H9 (cell line): ENCODE results near the gene SLC25A3. TPM values are rescaled to one million over a fixed set of nuclear protein-coding genes. Genes with fewer than 3 reads are reported as not detected.

ENCODE experiments used
- DNase-seq: peaks from one replicate; pipeline ENCODE4 v3.0.0-alpha.2; 2017
- H2AFZ ChIP-seq: one replicate; pipeline ENCODE4 v1.6.1; 2013; ENCODE audit warnings: mild to moderate bottlenecking, low read length, control low read depth, moderate library complexity
- H2AK5ac ChIP-seq: 2 replicates; pipeline ENCODE4 v1.6.1; 2013; ENCODE audit warnings: low read length, control low read depth, mixed read lengths; ENCODE audit not compliant: insufficient read length
- H2BK120ac ChIP-seq: one replicate; pipeline ENCODE4 v1.6.1; 2013; ENCODE audit warnings: low read depth, mild to moderate bottlenecking, low read length, control low read depth, inconsistent platforms; ENCODE audit not compliant: poor library complexity, severe bottlenecking
- H2BK12ac ChIP-seq: 2 replicates; pipeline ENCODE4 v1.6.1; 2013; ENCODE audit warnings: low read length, control low read depth, mixed read lengths, low read depth; ENCODE audit not compliant: insufficient read length
- H2BK15ac ChIP-seq: 2 replicates; pipeline ENCODE4 v1.6.1; 2013; ENCODE audit warnings: low read depth, low read length, control low read depth
- H2BK20ac ChIP-seq: one replicate; pipeline ENCODE4 v1.6.1; 2013; ENCODE audit warnings: low read depth, mild to moderate bottlenecking, low read length, control low read depth, inconsistent platforms; ENCODE audit not compliant: poor library complexity, severe bottlenecking
- H2BK5ac ChIP-seq: 2 replicates; pipeline ENCODE4 v1.6.1; 2013; ENCODE audit warnings: low read length, control low read depth, mixed read lengths; ENCODE audit not compliant: insufficient read length
- H3K14ac ChIP-seq: 2 replicates; pipeline ENCODE4 v1.6.1; 2013; ENCODE audit warnings: low read length, control low read depth; ENCODE audit not compliant: insufficient read depth
- H3K18ac ChIP-seq: 2 replicates; pipeline ENCODE4 v1.6.1; 2013; ENCODE audit warnings: low read depth, mild to moderate bottlenecking, mixed read lengths, low read length, control low read depth; ENCODE audit not compliant: insufficient read length
- H3K23ac ChIP-seq: 2 replicates; pipeline ENCODE4 v1.6.1; 2013; ENCODE audit warnings: low read length, control low read depth, mixed read lengths, low read depth; ENCODE audit not compliant: insufficient read length
- H3K23me2 ChIP-seq: 2 replicates; pipeline ENCODE4 v1.6.1; 2013; ENCODE audit warnings: low read depth, mild to moderate bottlenecking, mixed read lengths, low read length, control low read depth; ENCODE audit not compliant: insufficient read length, poor library complexity, severe bottlenecking
- H3K27ac ChIP-seq: 2 replicates; pipeline ENCODE4 v1.5.1; 2013; ENCODE audit warnings: low read length, control low read depth, mixed read lengths, low read depth; ENCODE audit not compliant: insufficient read length
- H3K27me3 ChIP-seq: 2 replicates; pipeline ENCODE4 v1.6.1; 2013; ENCODE audit warnings: low read length, control low read depth, inconsistent platforms; ENCODE audit not compliant: insufficient read depth
- H3K4ac ChIP-seq: 2 replicates; pipeline ENCODE4 v1.6.1; 2013; ENCODE audit warnings: low read depth, mild to moderate bottlenecking, control low read depth, inconsistent platforms, low read length, moderate library complexity
- H3K4me1 ChIP-seq: 2 replicates; pipeline ENCODE4 v1.6.1; 2013; ENCODE audit warnings: low read length, control low read depth, inconsistent platforms; ENCODE audit not compliant: insufficient read depth
- H3K4me2 ChIP-seq: 2 replicates; pipeline ENCODE4 v1.6.1; 2013; ENCODE audit warnings: low read length, control low read depth, mixed read lengths; ENCODE audit not compliant: insufficient read length, insufficient read depth
- H3K56ac ChIP-seq: 2 replicates; pipeline ENCODE4 v1.6.1; 2013; ENCODE audit warnings: low read depth, mild to moderate bottlenecking, mixed read lengths, low read length, control low read depth; ENCODE audit not compliant: insufficient read length
- H3K79me1 ChIP-seq: 2 replicates; pipeline ENCODE4 v1.6.1; 2013; ENCODE audit warnings: low read depth, mild to moderate bottlenecking, moderate library complexity, low read length, control low read depth, inconsistent platforms; ENCODE audit not compliant: insufficient read depth, poor library complexity, severe bottlenecking
- H3K79me2 ChIP-seq: 2 replicates; pipeline ENCODE4 v1.6.1; 2013; ENCODE audit warnings: low read length, control low read depth, inconsistent platforms; ENCODE audit not compliant: insufficient read depth
- H3K9ac ChIP-seq: 2 replicates; pipeline ENCODE4 v1.6.1; 2013; ENCODE audit warnings: low read length, control low read depth, mixed read lengths; ENCODE audit not compliant: insufficient read length; ENCODE audit errors: extremely low read depth
- H3K9me3 ChIP-seq: one replicate; pipeline ENCODE4 v1.6.1; 2013; ENCODE audit warnings: low read depth, low read length, inconsistent platforms; ENCODE audit not compliant: control insufficient read depth
- H3T11ph ChIP-seq: one replicate; pipeline ENCODE4 v1.6.1; 2013; ENCODE audit warnings: mild to moderate bottlenecking, low read length, control low read depth, inconsistent platforms
- H4K20me1 ChIP-seq: one replicate; pipeline ENCODE4 v1.6.1; 2013; ENCODE audit not compliant: control insufficient read depth, insufficient read length, insufficient read depth
- H4K5ac ChIP-seq: 2 replicates; pipeline ENCODE4 v1.6.1; 2013; ENCODE audit warnings: low read depth, mild to moderate bottlenecking, mixed read lengths, low read length, control low read depth; ENCODE audit not compliant: insufficient read length
- H4K8ac ChIP-seq: replicated peaks from 2 replicates; pipeline ENCODE4 v1.6.1; 2013; ENCODE audit warnings: low read length, control low read depth, mixed read lengths, low read depth; ENCODE audit not compliant: insufficient read length
- H4K91ac ChIP-seq: 2 replicates; pipeline ENCODE4 v1.6.1; 2013; ENCODE audit warnings: low read depth, mild to moderate bottlenecking, moderate library complexity, mixed read lengths, low read length, control low read depth; ENCODE audit not compliant: insufficient read length
- H3K27ac Mint-ChIP-seq, 3 experiments: 2 replicates in 2 of 3; 3 replicates in 1 of 3; pipeline ENCODE4 v1.8.0; 2020 to 2021; ENCODE audit warnings: mixed read lengths in 3 of 3, mild to moderate bottlenecking in 1 of 3, moderate library complexity in 1 of 3
- H3K27me3 Mint-ChIP-seq: 2 replicates; pipeline ENCODE4 v1.8.0; 2021; ENCODE audit warnings: low read depth, mild to moderate bottlenecking, moderate library complexity, mixed read lengths
- H3K36me3 Mint-ChIP-seq, 3 experiments: 2 replicates in 2 of 3; 3 replicates in 1 of 3; pipeline ENCODE4 v1.8.0; 2020 to 2021; ENCODE audit warnings: low read depth in 3 of 3, mixed read lengths in 3 of 3; ENCODE audit not compliant: insufficient read depth in 1 of 3
- H3K4me1 Mint-ChIP-seq, 2 experiments: 2 replicates each; pipeline ENCODE4 v1.8.0; 2020; ENCODE audit warnings: mixed read lengths in 2 of 2
- H3K4me3 Mint-ChIP-seq, 2 experiments: 2 replicates in 1 of 2; 3 replicates in 1 of 2; pipeline ENCODE4 v1.8.0; 2020 to 2021; ENCODE audit warnings: mild to moderate bottlenecking in 2 of 2, mixed read lengths in 2 of 2, moderate library complexity in 1 of 2
- H3K9me3 Mint-ChIP-seq, 2 experiments: 2 replicates in 1 of 2; 3 replicates in 1 of 2; pipeline ENCODE4 v1.8.0; 2020; ENCODE audit warnings: mild to moderate bottlenecking in 2 of 2, mixed read lengths in 2 of 2, moderate library complexity in 1 of 2
- CTCF ChIP-seq: fragments of 200-600 bp; sonication (generic); conservative IDR thresholded peaks from 3 replicates; pipeline ENCODE4 v1.8.0; 2021; ENCODE audit warnings: antibody characterized with exemption, mild to moderate bottlenecking
- WGBS: extraction: QIAGEN DNeasy Blood & Tissue Kit; methylation state at CpG from one replicate; pipeline ENCODE4 v1.1.7; 2013; ENCODE audit warnings: missing lambda C conversion rate, low lambda C conversion rate, mixed read lengths; ENCODE audit not compliant: insufficient read length; ENCODE audit errors: extremely low coverage; 5-methylcytosine and 5-hydroxymethylcytosine counted together
- total RNA-seq: library from RNA; stranded (reverse); gene quantifications from 2 replicates; pipeline ENCODE4 v1.2.1, GENCODE V29; 2021

Gene SLC25A3
- total RNA-seq, 1 experiment from 2014 or later, result 673 TPM

GRCh38 chr12:98637068-98637467, 43.6 kb downstream of the SLC25A3 start:
- no peak for DNase-seq
- H3K79me2 ChIP-seq, result no peaks in the 10 kb centered on the region
- no peak overlapping the region for H3K4ac ChIP-seq
- no peak overlapping the region for H2AK5ac ChIP-seq
- no peaks in the 10 kb centered on the region for H3K23me2 ChIP-seq
- H2BK120ac ChIP-seq, result no peak overlapping the region
- H2BK20ac ChIP-seq, result no peak overlapping the region
- no peaks in the 10 kb centered on the region for H3K27me3 Mint-ChIP-seq
- H2BK12ac ChIP-seq, result no peak overlapping the region
- H3K36me3 Mint-ChIP-seq, result peaks cover 3 to 8% (median 4%) of the 10 kb centered on the region in 3 experiments; a peak in 3 of 7 replicates
- no peak overlapping the region for H3K4me3 Mint-ChIP-seq
- no CpG with 5 or more reads among the region's 2 CpGs for WGBS
- H4K91ac ChIP-seq, result no peak overlapping the region
- H3K27me3 ChIP-seq, result no peaks in the 10 kb centered on the region
- H3K14ac ChIP-seq, result no peak overlapping the region
- H3K4me1 ChIP-seq, result no peaks in the 10 kb centered on the region
- H3K4me2 ChIP-seq, result no peak overlapping the region
- H3K56ac ChIP-seq, result no peak overlapping the region
- no peaks in the 10 kb centered on the region for H3K9me3 ChIP-seq
- no peak overlapping the region for H3K27ac ChIP-seq
- no peak overlapping the region for H3T11ph ChIP-seq
- H4K5ac ChIP-seq, result no peak overlapping the region
- H3K9me3 Mint-ChIP-seq, result no peaks in the 10 kb centered on the region
- no peak overlapping the region for H2BK15ac ChIP-seq
- H3K23ac ChIP-seq, result no peak overlapping the region
- H2AFZ ChIP-seq, result no peak overlapping the region
- H3K79me1 ChIP-seq, result no peaks in the 10 kb centered on the region
- no peaks in the 10 kb centered on the region for H4K20me1 ChIP-seq
- no peak for TF ChIP-seq CTCF
- no peak overlapping the region for H2BK5ac ChIP-seq
- no peak overlapping the region for H3K27ac Mint-ChIP-seq
- H3K9ac ChIP-seq, result no peak overlapping the region
- H3K4me1 Mint-ChIP-seq, result no peaks in the 10 kb centered on the region
- no peak overlapping the region for H4K8ac ChIP-seq
- H3K18ac ChIP-seq, result no peak overlapping the region
